Measurements from ENCODE around the gene PTK6.
"Not testable (repeated sequence)": the region's sequence is repeated elsewhere in the genome, so short reads cannot be mapped to it uniquely, and the experiment has no call there.

Gene PTK6

GRCh38 chr20:63491635-63492230 lies 45.4 kb downstream of the PTK6 start:
- no peak for DNase-seq

GRCh38 chr20:63491078-63491477 lies 46.1 kb downstream of the PTK6 start:
- no peak for DNase-seq

GRCh38 chr20:63490416-63490815 lies 46.8 kb downstream of the PTK6 start:
- no peak for DNase-seq

- no peak for DNase-seq
These were observed 48.6 kb downstream of the PTK6 start for GRCh38 chr20:63488315-63489251.

DNA sequence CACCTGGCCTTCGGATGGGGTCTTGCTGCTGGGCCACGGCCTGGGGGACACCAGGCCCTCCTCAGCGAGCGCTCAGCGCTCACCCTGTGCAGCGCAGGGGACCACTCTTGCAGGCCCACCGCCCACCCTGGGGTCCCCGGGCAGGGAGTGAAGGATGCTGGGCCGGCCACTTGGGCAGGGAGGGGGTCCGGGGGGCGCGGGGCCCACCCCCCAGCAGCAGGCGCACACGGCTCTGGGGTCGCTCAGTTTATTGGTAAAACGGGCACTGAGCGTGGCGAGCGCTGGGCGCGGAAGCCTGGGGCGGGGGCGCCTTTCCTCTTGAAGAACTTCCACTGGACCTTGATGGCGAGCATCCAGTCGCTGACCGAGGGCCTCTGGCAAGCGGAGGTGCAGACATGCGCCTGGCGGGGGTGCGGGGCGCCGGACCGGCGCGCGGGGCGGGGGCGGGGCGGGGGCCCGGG lies 49.4 kb downstream of the PTK6 start:
- no peak for DNase-seq

GRCh38 chr20:63487116-63487764 lies 49.9 kb downstream of the PTK6 start:
- DNase-seq, result no peak

GRCh38 chr20:63486300-63486855 lies 50.8 kb downstream of the PTK6 start:
- no peak for DNase-seq

GRCh38 chr20:63484651-63485403 lies 52.3 kb downstream of the PTK6 start:
- no peak for DNase-seq

DNA sequence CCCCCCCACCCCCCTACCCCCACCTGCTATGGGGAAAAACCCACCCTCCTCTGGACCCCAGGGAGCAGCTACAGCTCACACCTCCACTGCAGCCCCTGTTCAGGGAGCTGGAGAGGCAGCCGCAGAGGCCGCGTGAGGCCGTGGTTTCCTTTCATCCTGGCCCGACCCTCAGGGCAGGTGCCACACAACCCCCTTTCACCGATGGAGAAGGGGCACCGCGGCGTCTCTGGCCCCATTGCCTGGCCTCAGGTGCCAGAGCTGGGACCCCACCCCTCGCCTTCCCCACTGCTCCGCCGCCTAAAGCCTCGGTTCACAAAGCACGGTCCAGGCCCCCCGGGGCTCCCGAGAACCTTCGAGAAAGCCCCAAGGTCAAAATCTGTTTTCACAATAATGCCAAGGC lies 52.9 kb downstream of the PTK6 start:
- no peak for DNase-seq

DNA sequence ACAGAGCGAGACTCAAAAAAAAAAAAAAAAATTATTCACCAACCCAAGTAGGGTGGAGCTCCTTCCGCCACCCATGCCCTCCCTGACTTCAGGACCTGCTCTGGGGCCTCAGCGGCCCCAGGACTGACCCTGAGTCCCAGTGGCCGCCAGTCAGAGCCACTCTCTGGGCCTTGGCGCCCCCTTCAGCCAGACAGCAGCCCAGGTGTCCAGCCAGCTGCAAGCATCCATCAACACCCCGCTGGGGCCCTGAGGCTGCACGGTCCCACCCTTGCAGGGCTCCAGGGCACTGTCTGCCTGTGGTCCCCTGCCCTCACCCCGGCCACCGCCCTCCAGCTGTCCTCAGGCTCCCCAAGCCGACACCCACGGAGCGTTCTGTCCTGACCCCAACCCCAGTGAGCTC lies 53.3 kb downstream of the PTK6 start:
- DNase-seq, result no peak

DNA sequence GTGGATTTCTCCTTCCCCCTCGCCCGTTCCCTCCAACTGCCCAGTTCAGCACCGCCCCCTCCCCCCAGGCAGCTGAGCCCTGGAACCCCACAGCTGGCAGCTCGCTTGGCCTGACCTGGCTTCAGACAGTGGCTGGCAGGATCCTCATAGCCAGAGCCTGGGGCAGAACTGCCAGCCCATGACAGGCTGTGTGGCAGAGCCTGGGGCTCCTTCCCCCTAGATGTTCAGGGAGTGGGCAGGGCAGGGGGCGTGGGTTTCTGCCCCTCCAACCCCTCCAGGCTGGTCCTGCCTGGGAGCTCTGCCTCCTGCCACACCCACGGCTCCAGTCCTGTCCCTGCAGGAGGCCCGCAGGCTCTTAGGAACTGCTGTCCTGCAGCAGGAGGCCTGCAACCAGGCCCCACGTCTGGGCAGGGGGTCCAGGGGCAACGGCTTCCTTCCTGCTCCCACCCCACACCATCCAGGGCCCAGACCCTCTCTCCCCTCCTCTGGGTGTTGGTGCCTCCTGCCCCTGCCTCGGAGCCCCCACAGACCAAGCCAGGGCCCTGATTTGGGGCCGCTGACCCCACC lies 55.1 kb downstream of the PTK6 start:
- no peak for DNase-seq

- DNase-seq, result no peak
These were observed 55.7 kb downstream of the PTK6 start for GRCh38 chr20:63481503-63481902.

DNA sequence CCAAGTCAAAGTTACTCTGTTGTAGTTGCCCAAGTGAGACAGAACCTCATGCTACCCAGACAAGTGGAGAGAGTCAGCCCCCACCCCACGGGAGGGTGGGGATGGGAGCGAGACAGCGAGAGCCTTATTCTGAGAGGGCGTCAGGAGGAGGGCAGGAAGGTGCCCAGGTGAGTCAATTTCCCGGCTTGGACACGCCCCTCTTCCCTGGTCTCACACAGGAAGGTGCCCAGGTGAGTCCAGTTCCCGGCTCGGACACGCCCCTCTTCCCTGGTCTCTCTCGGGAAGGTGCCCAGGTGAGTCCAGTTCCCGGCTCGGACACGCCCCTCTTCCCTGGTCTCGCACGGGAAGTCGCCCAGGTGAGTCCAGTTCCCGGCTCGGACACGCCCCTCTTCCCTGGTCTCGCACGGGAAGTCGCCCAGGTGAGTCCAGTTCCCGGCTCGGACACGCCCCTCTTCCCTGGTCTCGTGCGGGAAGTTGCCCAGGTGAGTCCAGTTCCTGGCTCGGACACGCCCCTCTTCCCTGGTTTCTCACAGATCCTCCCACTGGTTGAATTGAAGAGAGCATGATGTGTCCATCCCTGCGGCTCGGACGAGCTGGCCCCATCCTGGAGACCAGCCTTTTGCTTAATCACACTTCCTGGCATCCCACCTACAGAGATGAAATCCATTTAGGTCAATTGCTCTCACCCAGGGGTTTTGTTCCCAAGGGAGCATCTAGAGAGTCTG lies 57.3 kb downstream of the PTK6 start:
- not testable (repeated sequence) for DNase-seq

GRCh38 chr20:63478346-63479302 lies 58.6 kb downstream of the PTK6 start:
- no peak for DNase-seq
